T-helper 22 cell (primary cell): Measurements from ENCODE around the gene FAAP100.
A peak's percentile ranks its signal among the peaks of the same experiment; 100 is the strongest.

Experiments
- DNase-seq: peaks from one replicate; pipeline ENCODE4 v3.0.0-alpha.2; 2020; ENCODE audit warnings: low read depth

The FAAP100 gene

DNA sequence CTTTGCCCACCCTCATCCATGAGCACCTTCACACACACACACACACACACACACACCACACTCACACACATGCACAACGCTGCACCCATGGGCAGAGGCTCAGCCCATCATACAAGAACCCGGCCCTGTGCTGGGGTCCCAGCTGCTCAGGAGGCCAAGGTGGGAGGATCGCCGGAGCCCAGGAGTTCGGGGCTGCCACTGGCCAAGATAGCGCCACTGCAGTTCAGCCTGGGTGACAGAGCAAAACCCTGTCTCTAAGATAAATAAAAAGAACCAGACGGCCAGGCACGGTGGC is 27.3 kb downstream of the FAAP100 start:
- no peak for DNase-seq

- no peak for DNase-seq
These were observed 27.9 kb downstream of the FAAP100 start for GRCh38 chr17:81524039-81524864.

GRCh38 chr17:81523402-81524038 is 28.6 kb downstream of the FAAP100 start:
- DNase-seq: no peak

- no peak for DNase-seq
These were observed 29.4 kb downstream of the FAAP100 start for GRCh38 chr17:81522491-81523401.

- no peak for DNase-seq
These were observed 31.9 kb downstream of the FAAP100 start for GRCh38 chr17:81520021-81520901.

DNA sequence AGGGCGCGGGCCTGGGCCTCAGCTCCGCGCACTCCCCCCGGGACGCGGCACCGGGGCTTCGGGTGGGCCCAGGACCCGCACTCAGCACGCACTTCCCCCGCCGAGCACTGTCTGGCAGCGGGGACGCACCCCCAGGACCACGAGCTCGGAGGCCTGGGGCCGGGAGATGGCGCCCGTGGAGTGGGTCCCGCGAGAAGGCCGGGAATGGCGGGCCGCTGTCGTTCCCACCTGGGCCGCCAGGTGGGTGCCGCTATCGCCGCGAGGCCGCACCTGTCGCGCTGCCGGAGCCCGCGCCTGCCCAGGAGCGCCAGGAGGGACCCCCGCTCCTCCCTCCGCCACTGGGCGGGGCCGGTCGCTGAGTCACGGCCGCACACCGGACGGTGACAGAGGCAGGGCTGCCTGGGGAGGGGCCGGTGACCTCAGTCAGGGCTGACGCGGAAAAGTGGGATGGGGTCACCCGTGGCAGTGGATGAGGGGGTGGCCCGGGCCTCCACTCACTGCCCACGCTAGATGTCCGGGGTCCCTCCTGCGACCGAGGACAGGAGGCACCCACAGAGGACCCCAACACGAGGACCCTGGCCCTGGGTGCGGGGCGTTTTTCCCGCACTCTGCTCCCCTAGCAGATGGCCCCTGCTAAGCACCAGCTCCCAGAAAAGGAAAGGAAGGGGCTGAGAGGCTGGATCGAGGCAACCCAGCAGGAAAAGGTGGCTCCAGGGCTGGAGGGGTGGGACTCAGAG is 32.7 kb downstream of the FAAP100 start:
- peak; percentile 61 for DNase-seq

DNA sequence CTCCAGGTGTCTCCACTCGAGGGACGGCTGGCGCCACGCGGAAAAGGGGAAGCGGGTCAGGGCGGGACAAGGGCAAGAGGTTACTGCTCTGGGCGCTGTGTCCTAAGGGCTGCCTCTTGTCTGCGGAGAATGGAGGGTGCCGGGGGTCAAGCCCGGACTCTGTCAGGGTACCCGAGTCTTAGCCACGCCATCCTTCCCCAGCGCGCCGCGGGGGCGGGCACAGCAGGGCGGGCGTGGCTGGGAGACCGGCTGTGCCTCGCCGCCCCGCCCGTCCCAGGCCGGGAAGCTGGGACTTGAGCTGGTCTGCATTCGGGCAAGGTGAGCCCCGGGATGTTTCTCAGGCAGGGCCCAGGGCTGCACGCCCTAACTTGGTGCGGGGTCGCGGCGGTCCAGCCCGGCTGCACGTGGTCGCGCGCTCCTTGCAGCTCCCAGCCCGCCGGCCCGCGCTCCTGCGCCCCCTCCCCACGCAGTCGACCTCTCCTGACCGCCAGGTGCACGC is 33.3 kb downstream of the FAAP100 start:
- no peak for DNase-seq

GRCh38 chr17:81518113-81518784 is 33.9 kb downstream of the FAAP100 start:
- no peak for DNase-seq

- DNase-seq: no peak
These were observed 34.6 kb downstream of the FAAP100 start for GRCh38 chr17:81517339-81518112.

- DNase-seq: no peak
These were observed 35.2 kb downstream of the FAAP100 start for GRCh38 chr17:81517009-81517338.

DNA sequence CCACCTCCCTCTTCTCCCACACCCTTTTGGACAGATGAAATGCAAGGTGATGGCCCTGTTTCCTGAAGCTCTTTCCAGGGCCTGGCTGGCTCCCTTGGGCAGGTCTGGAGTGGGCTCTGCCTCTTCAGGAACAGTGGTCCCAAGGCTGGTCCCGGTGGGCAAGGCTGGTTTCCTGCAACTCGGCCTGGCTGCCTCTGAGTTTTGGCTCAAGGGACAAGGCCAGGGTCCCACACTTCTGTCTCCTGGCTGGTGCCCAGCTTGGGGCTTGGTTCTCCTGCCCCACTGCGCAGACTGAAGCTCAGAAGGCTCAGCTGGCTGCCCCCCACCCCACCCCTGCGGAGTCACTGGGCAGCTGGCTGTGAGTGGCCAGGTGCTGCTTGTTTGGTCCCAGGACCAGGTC is 35.7 kb downstream of the FAAP100 start:
- no peak for DNase-seq

GRCh38 chr17:81515530-81516041 is 36.6 kb downstream of the FAAP100 start:
- no peak for DNase-seq

DNA sequence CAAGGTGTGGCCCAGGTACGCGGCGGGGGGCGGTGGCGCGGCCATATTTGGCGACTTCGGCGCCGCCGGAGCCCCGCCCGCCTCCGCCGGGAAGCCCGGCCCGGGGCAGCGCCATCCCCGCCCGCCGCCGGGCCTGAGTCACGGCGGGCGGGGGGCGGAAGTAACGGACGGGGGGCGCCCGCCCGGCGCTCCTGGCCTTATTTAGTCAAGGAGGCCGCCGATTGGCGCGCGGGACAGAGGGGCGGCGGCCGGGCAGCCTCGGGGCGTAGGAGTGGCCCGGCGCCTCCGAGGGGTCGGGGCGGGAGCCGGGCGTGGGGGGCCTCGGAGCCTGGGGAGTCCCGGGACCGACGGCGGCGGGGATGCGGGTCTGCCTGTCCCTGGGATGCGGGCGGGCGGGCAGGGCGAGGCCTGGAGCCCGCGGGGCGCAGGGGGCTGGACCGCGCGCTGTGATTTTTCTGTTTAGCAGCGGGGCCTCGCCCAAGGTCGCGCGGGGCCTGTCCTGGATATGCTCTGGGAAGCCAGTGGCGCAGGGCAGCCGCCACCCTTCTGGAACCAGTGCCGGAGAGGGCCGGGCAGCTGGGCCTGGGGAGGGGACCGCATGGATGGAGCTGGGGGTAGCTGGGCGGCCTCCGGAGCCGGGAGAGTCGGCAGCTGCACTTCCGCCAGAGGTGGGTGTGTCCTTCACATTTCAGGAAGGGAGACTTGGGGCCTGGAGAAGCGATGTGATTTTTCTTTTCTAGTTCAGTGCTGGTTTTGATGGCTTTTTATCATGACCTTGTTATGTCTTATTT is 37.2 kb downstream of the FAAP100 start:
- peak; percentile 66 for DNase-seq

GRCh38 chr17:81514489-81514738 is 37.7 kb downstream of the FAAP100 start:
- DNase-seq: no peak

GRCh38 chr17:81513753-81514488 is 38.2 kb downstream of the FAAP100 start:
- no peak for DNase-seq

GRCh38 chr17:81513372-81513752 is 38.8 kb downstream of the FAAP100 start:
- DNase-seq: peak; percentile 48

DNA sequence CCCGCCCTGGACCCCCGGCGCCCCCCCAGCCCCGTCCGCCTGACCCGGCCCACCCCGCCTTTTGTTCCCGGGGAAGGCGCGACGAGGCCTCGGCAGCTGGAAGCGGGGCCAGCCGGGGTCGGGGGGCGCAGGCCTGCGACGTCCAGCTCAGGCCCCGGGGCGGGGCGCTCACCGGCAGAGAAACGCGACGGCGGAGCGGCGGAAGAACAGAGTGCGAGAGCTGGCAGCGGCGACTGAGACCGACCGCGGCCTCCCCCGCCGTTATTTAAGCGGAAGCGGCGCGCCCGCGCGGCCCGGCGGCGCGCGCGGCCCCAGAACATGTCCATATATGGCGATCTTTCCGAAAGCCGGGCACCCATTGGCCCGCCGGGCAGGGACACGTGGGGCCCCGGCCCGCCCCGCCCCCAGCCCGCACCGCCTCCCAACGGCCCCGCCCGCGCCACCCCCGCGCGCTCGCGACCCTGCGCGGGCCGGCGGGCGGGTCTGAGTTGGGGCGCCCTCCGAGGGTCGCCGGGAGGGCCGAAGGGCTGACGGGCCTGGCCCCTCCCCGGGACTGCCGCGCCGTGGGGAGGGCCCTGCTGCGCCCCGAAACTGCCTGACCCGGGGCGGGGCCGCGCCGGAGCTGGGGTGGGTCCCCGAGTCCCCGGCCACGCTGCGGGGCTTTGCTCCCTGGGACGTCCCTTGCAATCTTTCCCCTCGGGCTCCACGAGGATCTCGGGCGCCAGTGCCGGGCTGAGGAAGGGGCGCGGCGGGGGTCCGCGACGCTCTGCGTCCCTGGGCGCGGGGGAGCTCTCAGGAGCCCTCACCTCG is 39.4 kb downstream of the FAAP100 start, which contains the start of gene ACTG1:
ACTG1 (minus strand) TSS at position 238 of the 810 bp plus-strand sequence. CDS start 445 bp downstream, outside the sequence.
- peak; percentile 84 for DNase-seq
